ENCODE results near the gene PPP2R1B. TPM values are rescaled to one million over a fixed set of nuclear protein-coding genes. Genes with fewer than 3 reads are reported as not detected.

PPP2R1B gene
- polyA plus RNA-seq, 1 donor from 2014 or later: 10.4 TPM

DNA sequence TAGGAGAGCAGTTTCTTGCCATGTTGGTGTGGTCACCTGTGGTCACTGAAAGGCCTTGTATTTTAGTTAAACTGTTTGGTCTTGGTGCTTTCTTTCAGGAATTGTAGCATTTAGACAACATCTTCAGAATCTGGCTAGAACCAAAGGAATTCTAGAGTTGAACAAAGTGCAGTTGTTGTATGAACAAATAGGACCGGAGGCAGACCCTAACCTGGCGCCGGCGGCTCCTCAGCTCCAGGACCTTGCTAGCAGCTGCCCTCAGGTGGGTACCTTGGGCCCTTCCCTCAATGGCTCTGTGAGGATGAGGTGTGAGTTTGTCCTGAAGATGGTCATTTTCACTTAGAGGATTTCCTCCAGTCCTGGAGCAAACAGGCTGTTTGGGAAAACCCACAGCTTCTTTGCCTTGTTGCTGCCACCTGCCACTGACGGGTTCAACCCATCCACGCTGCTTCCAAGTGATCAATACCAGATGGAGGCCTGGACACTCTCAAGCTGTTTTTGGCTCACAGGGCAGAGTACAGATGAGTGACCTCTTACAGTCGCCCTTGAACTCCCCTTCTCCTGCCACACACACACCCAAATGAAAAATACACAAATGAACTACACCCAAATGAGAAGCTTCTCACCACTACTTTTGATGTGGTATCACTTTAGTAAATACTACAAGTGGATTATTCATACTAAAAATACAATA is 45.2 kb downstream of the PPP2R1B start:
- Histone ChIP-seq H3K36me3 (ENCODE audit: insufficient read depth, low read length) (peaks cover 14% of the 10 kb centered on the region), H3K9me3 (ENCODE audit: low read length) (no peaks in the 10 kb centered on the region)

DNA sequence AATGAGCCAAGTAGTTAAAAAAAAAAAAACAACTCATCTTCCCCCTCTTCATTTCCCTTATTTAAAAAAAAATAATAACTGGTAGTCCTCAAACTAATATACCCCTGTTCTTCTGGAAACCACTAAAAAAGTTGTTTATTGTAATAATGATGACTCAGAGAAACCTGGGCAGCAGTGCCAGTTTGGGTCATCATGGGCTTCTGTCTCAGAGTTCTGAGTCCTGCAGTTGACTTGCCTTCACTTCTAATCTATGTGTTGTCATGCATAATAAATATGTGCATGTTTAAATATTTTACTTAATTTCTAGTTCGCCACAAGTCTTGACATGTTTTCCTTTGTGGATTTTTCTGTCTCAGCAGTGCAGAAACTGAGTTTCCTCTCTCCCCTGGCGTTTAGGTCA is 46.8 kb downstream of the PPP2R1B start:
- H3K4me3 ChIP-seq (ENCODE audit: low read length): no peak overlapping the region
- no peaks in the 10 kb centered on the region for H3K79me2 ChIP-seq (replicated peaks; ENCODE audit: insufficient read depth, low read length)
- H2AFZ ChIP-seq (ENCODE audit: low read depth, low read length): no peak overlapping the region
- H3K9me2 ChIP-seq (ENCODE audit: insufficient read depth, low read length): no peaks in the 10 kb centered on the region
- no peak overlapping the region for H3K27ac ChIP-seq (ENCODE audit: low read length)
- H4K20me1 ChIP-seq (ENCODE audit: insufficient read depth): no peaks in the 10 kb centered on the region
- no peak overlapping the region for H3K9ac ChIP-seq (ENCODE audit: low read length)
- no peaks in the 10 kb centered on the region for H3K27me3 ChIP-seq (ENCODE audit: insufficient read depth, low read depth, low read length)
- no peaks in the 10 kb centered on the region for H3K9me3 ChIP-seq (ENCODE audit: low read length)
- H3F3A ChIP-seq (ENCODE audit: insufficient read depth, low read length, poor library complexity, severe bottlenecking): no peaks in the 10 kb centered on the region
- H3K36me3 ChIP-seq (ENCODE audit: insufficient read depth, low read length): peaks cover 14% of the 10 kb centered on the region
- TF ChIP-seq TAF1 (IDR thresholded peaks at IDR 0.05; ENCODE audit: low read depth): no peak
- TF ChIP-seq SMC3 (conservative IDR thresholded peaks at IDR 0.05; ENCODE audit: poor library complexity): no peak
- TF ChIP-seq MXI1 (conservative IDR thresholded peaks at IDR 0.05; ENCODE audit: poor library complexity, severe bottlenecking): no peak
- TF ChIP-seq EP300 (conservative IDR thresholded peaks at IDR 0.05; ENCODE audit: poor library complexity, severe bottlenecking): no peak
- no peak for TF ChIP-seq POLR2AphosphoS5 (IDR thresholded peaks at IDR 0.05)
- TF ChIP-seq EZH2 (IDR thresholded peaks at IDR 0.05; ENCODE audit: borderline replicate concordance, insufficient read depth, low read length, poor library complexity, severe bottlenecking): no peak
- TF ChIP-seq, protein P1, sequence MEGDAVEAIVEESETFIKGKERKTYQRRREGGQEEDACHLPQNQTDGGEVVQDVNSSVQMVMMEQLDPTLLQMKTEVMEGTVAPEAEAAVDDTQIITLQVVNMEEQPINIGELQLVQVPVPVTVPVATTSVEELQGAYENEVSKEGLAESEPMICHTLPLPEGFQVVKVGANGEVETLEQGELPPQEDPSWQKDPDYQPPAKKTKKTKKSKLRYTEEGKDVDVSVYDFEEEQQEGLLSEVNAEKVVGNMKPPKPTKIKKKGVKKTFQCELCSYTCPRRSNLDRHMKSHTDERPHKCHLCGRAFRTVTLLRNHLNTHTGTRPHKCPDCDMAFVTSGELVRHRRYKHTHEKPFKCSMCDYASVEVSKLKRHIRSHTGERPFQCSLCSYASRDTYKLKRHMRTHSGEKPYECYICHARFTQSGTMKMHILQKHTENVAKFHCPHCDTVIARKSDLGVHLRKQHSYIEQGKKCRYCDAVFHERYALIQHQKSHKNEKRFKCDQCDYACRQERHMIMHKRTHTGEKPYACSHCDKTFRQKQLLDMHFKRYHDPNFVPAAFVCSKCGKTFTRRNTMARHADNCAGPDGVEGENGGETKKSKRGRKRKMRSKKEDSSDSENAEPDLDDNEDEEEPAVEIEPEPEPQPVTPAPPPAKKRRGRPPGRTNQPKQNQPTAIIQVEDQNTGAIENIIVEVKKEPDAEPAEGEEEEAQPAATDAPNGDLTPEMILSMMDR (IDR thresholded peaks at IDR 0.05; ENCODE audit: poor library complexity, severe bottlenecking): no peak
- TF ChIP-seq RAD21 (conservative IDR thresholded peaks at IDR 0.05): no peak
- no peak overlapping the region for H3K4me2 ChIP-seq (ENCODE audit: low read length)

More for the DNA sequence above, 45.2 kb downstream of the PPP2R1B start:
- Histone ChIP-seq H3F3A (ENCODE audit: insufficient read depth, low read length, poor library complexity, severe bottlenecking) (no peaks in the 10 kb centered on the region), H3K27ac (ENCODE audit: low read length) (no peak overlapping the region), H3K9ac (ENCODE audit: low read length) (no peak overlapping the region), H3K4me2 (ENCODE audit: low read length) (no peak overlapping the region), H3K9me2 (ENCODE audit: insufficient read depth, low read length) (no peaks in the 10 kb centered on the region), H3K4me3 (ENCODE audit: low read length) (no peak overlapping the region), H3K79me2 (replicated peaks; ENCODE audit: insufficient read depth, low read length) (no peaks in the 10 kb centered on the region), H3K27me3 (ENCODE audit: insufficient read depth, low read depth, low read length) (no peaks in the 10 kb centered on the region), H2AFZ (ENCODE audit: low read depth, low read length) (no peak overlapping the region), H4K20me1 (ENCODE audit: insufficient read depth) (no peaks in the 10 kb centered on the region)
- no peak for TF ChIP-seq POLR2AphosphoS5 (IDR thresholded peaks at IDR 0.05)
- no peak for TF ChIP-seq EZH2 (IDR thresholded peaks at IDR 0.05; ENCODE audit: borderline replicate concordance, insufficient read depth, low read length, poor library complexity, severe bottlenecking)
- TF ChIP-seq, protein P1 (IDR thresholded peaks at IDR 0.05; ENCODE audit: poor library complexity, severe bottlenecking): no peak
- no peak for TF ChIP-seq RAD21 (conservative IDR thresholded peaks at IDR 0.05)
- no peak for TF ChIP-seq MXI1 (conservative IDR thresholded peaks at IDR 0.05; ENCODE audit: poor library complexity, severe bottlenecking)
- TF ChIP-seq, protein P2, sequence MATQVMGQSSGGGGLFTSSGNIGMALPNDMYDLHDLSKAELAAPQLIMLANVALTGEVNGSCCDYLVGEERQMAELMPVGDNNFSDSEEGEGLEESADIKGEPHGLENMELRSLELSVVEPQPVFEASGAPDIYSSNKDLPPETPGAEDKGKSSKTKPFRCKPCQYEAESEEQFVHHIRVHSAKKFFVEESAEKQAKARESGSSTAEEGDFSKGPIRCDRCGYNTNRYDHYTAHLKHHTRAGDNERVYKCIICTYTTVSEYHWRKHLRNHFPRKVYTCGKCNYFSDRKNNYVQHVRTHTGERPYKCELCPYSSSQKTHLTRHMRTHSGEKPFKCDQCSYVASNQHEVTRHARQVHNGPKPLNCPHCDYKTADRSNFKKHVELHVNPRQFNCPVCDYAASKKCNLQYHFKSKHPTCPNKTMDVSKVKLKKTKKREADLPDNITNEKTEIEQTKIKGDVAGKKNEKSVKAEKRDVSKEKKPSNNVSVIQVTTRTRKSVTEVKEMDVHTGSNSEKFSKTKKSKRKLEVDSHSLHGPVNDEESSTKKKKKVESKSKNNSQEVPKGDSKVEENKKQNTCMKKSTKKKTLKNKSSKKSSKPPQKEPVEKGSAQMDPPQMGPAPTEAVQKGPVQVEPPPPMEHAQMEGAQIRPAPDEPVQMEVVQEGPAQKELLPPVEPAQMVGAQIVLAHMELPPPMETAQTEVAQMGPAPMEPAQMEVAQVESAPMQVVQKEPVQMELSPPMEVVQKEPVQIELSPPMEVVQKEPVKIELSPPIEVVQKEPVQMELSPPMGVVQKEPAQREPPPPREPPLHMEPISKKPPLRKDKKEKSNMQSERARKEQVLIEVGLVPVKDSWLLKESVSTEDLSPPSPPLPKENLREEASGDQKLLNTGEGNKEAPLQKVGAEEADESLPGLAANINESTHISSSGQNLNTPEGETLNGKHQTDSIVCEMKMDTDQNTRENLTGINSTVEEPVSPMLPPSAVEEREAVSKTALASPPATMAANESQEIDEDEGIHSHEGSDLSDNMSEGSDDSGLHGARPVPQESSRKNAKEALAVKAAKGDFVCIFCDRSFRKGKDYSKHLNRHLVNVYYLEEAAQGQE (IDR thresholded peaks at IDR 0.05; ENCODE audit: borderline replicate concordance): no peak
- no peak for TF ChIP-seq TAF1 (IDR thresholded peaks at IDR 0.05; ENCODE audit: low read depth)

All from neural cell (in vitro differentiated cells).